WI38 (cell line): ENCODE measurements around the gene TMEM31.

ENCODE experiments used
- H3K4me3 ChIP-seq: 2 replicates; pipeline ENCODE4 v1.5.1; 2011; ENCODE audit warnings: low read depth, mild to moderate bottlenecking, control low read depth, low read length
- CTCF ChIP-seq: IDR thresholded peaks from 2 replicates; pipeline ENCODE4 v1.5.1; 2012; ENCODE audit warnings: low read depth, mild to moderate bottlenecking, control low read depth, low read length

Gene TMEM31

GRCh38 chrX:103726477-103726876 lies 15.8 kb downstream of the TMEM31 start:
- no peak for TF ChIP-seq CTCF
- H3K4me3 ChIP-seq: no peak overlapping the region

- no peak overlapping the region for H3K4me3 ChIP-seq
- TF ChIP-seq CTCF: no peak
Observed at GRCh38 chrX:103727115-103727514, 16.4 kb downstream of the TMEM31 start.

GRCh38 chrX:103729015-103729414 lies 18.3 kb downstream of the TMEM31 start:
- no peak for TF ChIP-seq CTCF

GRCh38 chrX:103730147-103730795 lies 19.6 kb downstream of the TMEM31 start:
- H3K4me3 ChIP-seq: no peak overlapping the region
- TF ChIP-seq CTCF: no peak

More at GRCh38 chrX:103729015-103729414, 18.3 kb downstream of the TMEM31 start:
- H3K4me3 ChIP-seq: no peak overlapping the region

GRCh38 chrX:103730796-103731493 lies 20.2 kb downstream of the TMEM31 start:
- TF ChIP-seq CTCF: no peak

GRCh38 chrX:103733017-103733416 lies 22.3 kb downstream of the TMEM31 start:
- no peak overlapping the region for H3K4me3 ChIP-seq
- no peak for TF ChIP-seq CTCF

More at GRCh38 chrX:103730796-103731493, 20.2 kb downstream of the TMEM31 start:
- no peak overlapping the region for H3K4me3 ChIP-seq

GRCh38 chrX:103734125-103734760 lies 23.5 kb downstream of the TMEM31 start:
- no peak overlapping the region for H3K4me3 ChIP-seq
- TF ChIP-seq CTCF: no peak
